ENCODE results near the gene CEP72. TPM values are rescaled to one million over a fixed set of nuclear protein-coding genes. Genes with fewer than 3 reads are reported as not detected.

The CEP72 gene
- total RNA-seq, 1 experiment from 2014 or later = 24.8 TPM

- peaks cover 9% of the 10 kb centered on the region for H3K27me3 Mint-ChIP-seq (ENCODE audit: low read depth)
- H2AFZ ChIP-seq (ENCODE audit: low read length) = no peak overlapping the region
- no peak overlapping the region for H3K27ac Mint-ChIP-seq
- H3K23ac ChIP-seq (ENCODE audit: insufficient read length, low read depth, low read length) = no peak overlapping the region
- H3K56ac ChIP-seq (ENCODE audit: insufficient read length, low read depth, low read length) = no peak overlapping the region
- H2BK12ac ChIP-seq (ENCODE audit: insufficient read length, low read depth, low read length) = no peak overlapping the region
- WGBS (ENCODE audit: extremely low coverage, insufficient read length, low lambda C conversion rate) = no CpG with 5 or more reads among the region's 44 CpGs
- H4K5ac ChIP-seq (ENCODE audit: insufficient read length, low read depth, low read length) = no peak overlapping the region
- peaks cover 5 to 9% of the 10 kb centered on the region in 2 experiments for H3K4me1 Mint-ChIP-seq
- no peak overlapping the region for H4K8ac ChIP-seq (replicated peaks; ENCODE audit: insufficient read length, low read depth, low read length)
- H3K9me3 ChIP-seq (ENCODE audit: control insufficient read depth, low read depth, low read length) = no peaks in the 10 kb centered on the region
- no peak overlapping the region for H3K4ac ChIP-seq (ENCODE audit: low read depth, low read length)
- TF ChIP-seq CTCF (conservative IDR thresholded peaks at IDR 0.05) = no peak
- H3K18ac ChIP-seq (ENCODE audit: insufficient read length, low read depth, low read length) = no peak overlapping the region
- no peaks in the 10 kb centered on the region for H3K23me2 ChIP-seq (ENCODE audit: insufficient read length, low read depth, low read length, poor library complexity, severe bottlenecking)
- H3K4me2 ChIP-seq (ENCODE audit: insufficient read depth, insufficient read length, low read length) = no peak overlapping the region
- no peaks in the 10 kb centered on the region for H3K79me2 ChIP-seq (ENCODE audit: insufficient read depth, low read length)
- no peaks in the 10 kb centered on the region for H3K27me3 ChIP-seq (ENCODE audit: insufficient read depth, low read length)
- no peak overlapping the region for H2AK5ac ChIP-seq (ENCODE audit: insufficient read length, low read length)
- H2BK5ac ChIP-seq (ENCODE audit: insufficient read length, low read length) = no peak overlapping the region
- no peak overlapping the region for H3K9ac ChIP-seq (ENCODE audit: extremely low read depth, insufficient read length, low read length)
- H3K79me1 ChIP-seq (ENCODE audit: insufficient read depth, low read depth, low read length, poor library complexity, severe bottlenecking) = no peaks in the 10 kb centered on the region
- peaks cover 5 to 27% (median 25%) of the 10 kb centered on the region in 3 experiments; a peak in 6 of 7 replicates for H3K36me3 Mint-ChIP-seq (ENCODE audit: insufficient read depth in 1 of 3, low read depth in 3 of 3)
- DNase-seq = no peak
- no peaks in the 10 kb centered on the region for H3K9me3 Mint-ChIP-seq
- H2BK15ac ChIP-seq (ENCODE audit: low read depth, low read length) = no peak overlapping the region
- H2BK120ac ChIP-seq (ENCODE audit: low read depth, low read length, poor library complexity, severe bottlenecking) = no peak overlapping the region
- no peaks in the 10 kb centered on the region for H4K20me1 ChIP-seq (ENCODE audit: control insufficient read depth, insufficient read depth, insufficient read length)
- no peak overlapping the region for H3K27ac ChIP-seq (ENCODE audit: insufficient read length, low read depth, low read length)
- no peaks in the 10 kb centered on the region for H3K4me1 ChIP-seq (ENCODE audit: insufficient read depth, low read length)
- no peak overlapping the region for H2BK20ac ChIP-seq (ENCODE audit: low read depth, low read length, poor library complexity, severe bottlenecking)
- H3K14ac ChIP-seq (ENCODE audit: insufficient read depth, low read length) = no peak overlapping the region
- H3T11ph ChIP-seq (ENCODE audit: low read length) = no peak overlapping the region
- H3K4me3 Mint-ChIP-seq = no peak overlapping the region
- no peak overlapping the region for H4K91ac ChIP-seq (ENCODE audit: insufficient read length, low read depth, low read length)
Observed at GRCh38 chr5:668283-668995, 56.3 kb downstream of the CEP72 start.

Data from H9 (cell line).